Neural progenitor cell (in vitro differentiated cells): Measurements from ENCODE around the gene HPSE2. TPM values are rescaled to one million over a fixed set of nuclear protein-coding genes. Genes with fewer than 3 reads are reported as not detected.

Experiments used
- DNase-seq: peaks from one replicate; pipeline ENCODE4 v3.0.0-alpha.2; 2016; ENCODE audit warnings: low spot score
- H2AFZ ChIP-seq: fragments of 200-600 bp; sonication (generic); replicated peaks from 2 replicates; pipeline ENCODE4 v1.6.1; 2016; ENCODE audit warnings: antibody characterized with exemption
- H3F3A ChIP-seq: fragments of 200-600 bp; sonication (generic); 2 replicates; pipeline ENCODE4 v1.6.1; 2016; ENCODE audit warnings: antibody characterized with exemption, low read depth
- H3K27ac ChIP-seq: fragments of 200-600 bp; sonication (generic); 2 replicates; pipeline ENCODE4 v1.5.1; 2016; ENCODE audit warnings: mild to moderate bottlenecking
- H3K27me3 ChIP-seq: fragments of 200-600 bp; sonication (generic); 2 replicates; pipeline ENCODE4 v1.6.1; 2016; ENCODE audit warnings: mild to moderate bottlenecking, moderate library complexity
- H3K36me3 ChIP-seq: fragments of 200-600 bp; sonication (generic); 2 replicates; pipeline ENCODE4 v1.5.1; 2016
- H3K4me1 ChIP-seq: fragments of 200-600 bp; sonication (generic); 2 replicates; pipeline ENCODE4 v1.6.1; 2016; ENCODE audit warnings: mixed run types
- H3K4me2 ChIP-seq: fragments of 200-600 bp; sonication (generic); 2 replicates; pipeline ENCODE4 v1.6.1; 2016
- H3K4me3 ChIP-seq: fragments of 200-600 bp; sonication (generic); 2 replicates; pipeline ENCODE4 v1.5.1; 2016
- H3K79me2 ChIP-seq: fragments of 200-600 bp; sonication (generic); 2 replicates; pipeline ENCODE4 v1.6.1; 2016; ENCODE audit warnings: low read depth
- H3K9ac ChIP-seq: fragments of 200-600 bp; sonication (generic); 2 replicates; pipeline ENCODE4 v1.6.1; 2016
- H3K9me3 ChIP-seq: fragments of 200-600 bp; sonication (generic); 2 replicates; pipeline ENCODE4 v1.5.1; 2016; ENCODE audit warnings: low read depth
- H4K20me1 ChIP-seq: fragments of 200-600 bp; sonication (generic); 2 replicates; pipeline ENCODE4 v1.6.1; 2016; ENCODE audit warnings: low read depth
- H3K27ac Mint-ChIP-seq: 3 replicates; pipeline ENCODE4 v1.8.0; 2021; ENCODE audit warnings: mixed read lengths
- H3K27me3 Mint-ChIP-seq: 2 replicates; pipeline ENCODE4 v1.8.0; 2022; ENCODE audit warnings: low read depth, mild to moderate bottlenecking, inconsistent platforms, moderate library complexity, mixed read lengths; ENCODE audit not compliant: insufficient read depth
- H3K36me3 Mint-ChIP-seq: 3 replicates; pipeline ENCODE4 v1.8.0; 2021; ENCODE audit warnings: mixed read lengths
- H3K4me1 Mint-ChIP-seq: 3 replicates; pipeline ENCODE4 v1.8.0; 2021; ENCODE audit warnings: mixed read lengths
- H3K4me3 Mint-ChIP-seq: 3 replicates; pipeline ENCODE4 v1.8.0; 2021; ENCODE audit warnings: mild to moderate bottlenecking, moderate library complexity, mixed read lengths
- H3K9me3 Mint-ChIP-seq: 3 replicates; pipeline ENCODE4 v1.8.0; 2020; ENCODE audit warnings: mixed read lengths
- CTCF ChIP-seq: fragments of 200-600 bp; sonication (generic); IDR thresholded peaks from 2 replicates; pipeline ENCODE4 v1.5.1; 2017; ENCODE audit warnings: antibody characterized with exemption, mild to moderate bottlenecking
- EZH2 ChIP-seq: fragments of 200-600 bp; sonication (generic); IDR thresholded peaks from 2 replicates; pipeline ENCODE4 v1.6.1; 2017; ENCODE audit warnings: antibody characterized with exemption, mild to moderate bottlenecking, moderate library complexity
- EZH2phosphoT487 ChIP-seq: fragments of 200-600 bp; sonication (generic); IDR thresholded peaks from 2 replicates; pipeline ENCODE4 v1.6.1; 2017; ENCODE audit warnings: antibody characterized with exemption
- total RNA-seq: library from RNA; depleted of rRNA; stranded (reverse); fragments of >200 nt; gene quantifications from 2 replicates; pipeline ENCODE4 v1.2.3, GENCODE V29; 2015; ENCODE audit warnings: low replicate concordance

HPSE2 gene
- total RNA-seq, 1 donor from 2014 or later: 3.4 TPM

- no peaks in the 10 kb centered on the region for H3F3A ChIP-seq
These were observed 177.5 kb downstream of the HPSE2 start for GRCh38 chr10:99057936-99058690.

GRCh38 chr10:99045671-99046070 is 190.0 kb downstream of the HPSE2 start:
- Mint-ChIP-seq H3K9me3 (peaks cover 36% of the 10 kb centered on the region), H3K36me3 (no peaks in the 10 kb centered on the region), H3K4me1 (no peaks in the 10 kb centered on the region), H3K27me3 (peaks cover 3% of the 10 kb centered on the region), H3K27ac (no peak overlapping the region), H3K4me3 (no peak overlapping the region)
- H3K4me2 ChIP-seq: no peak overlapping the region
- DNase-seq: no peak
- H3K4me1 ChIP-seq: no peaks in the 10 kb centered on the region
- no peak overlapping the region for H3K4me3 ChIP-seq
- TF ChIP-seq CTCF: no peak
- no peak for TF ChIP-seq EZH2phosphoT487
- TF ChIP-seq EZH2: no peak
- no peak overlapping the region for H3K27ac ChIP-seq
- no peaks in the 10 kb centered on the region for H3K27me3 ChIP-seq
- no peaks in the 10 kb centered on the region for H4K20me1 ChIP-seq
- H3K9me3 ChIP-seq: peaks cover 6% of the 10 kb centered on the region
- no peak overlapping the region for H3K9ac ChIP-seq
- H3K79me2 ChIP-seq: no peaks in the 10 kb centered on the region
- H2AFZ ChIP-seq: no peak overlapping the region
- H3F3A ChIP-seq: no peaks in the 10 kb centered on the region
- no peaks in the 10 kb centered on the region for H3K36me3 ChIP-seq

More at GRCh38 chr10:99057936-99058690, 177.5 kb downstream of the HPSE2 start:
- no peaks in the 10 kb centered on the region for H3K36me3 ChIP-seq
- no peak overlapping the region for H3K9ac ChIP-seq
- no peak overlapping the region for H3K27ac ChIP-seq
- H3K4me1 ChIP-seq: no peaks in the 10 kb centered on the region
- no peak overlapping the region for H3K4me2 ChIP-seq
- TF ChIP-seq EZH2phosphoT487 (no peak), CTCF (no peak), EZH2 (no peak)
- H3K4me1 Mint-ChIP-seq: peaks cover 4% of the 10 kb centered on the region
- no peaks in the 10 kb centered on the region for H3K27me3 Mint-ChIP-seq
- no peak overlapping the region for H3K4me3 Mint-ChIP-seq
- no peak for DNase-seq
- H3K79me2 ChIP-seq: no peaks in the 10 kb centered on the region
- H4K20me1 ChIP-seq: no peaks in the 10 kb centered on the region
- H3K9me3 Mint-ChIP-seq: peaks cover 2% of the 10 kb centered on the region
- H3K9me3 ChIP-seq: no peaks in the 10 kb centered on the region
- no peak overlapping the region for H3K4me3 ChIP-seq
- H3K27me3 ChIP-seq: no peaks in the 10 kb centered on the region
- H3K36me3 Mint-ChIP-seq: no peaks in the 10 kb centered on the region
- no peak overlapping the region for H3K27ac Mint-ChIP-seq
- no peak overlapping the region for H2AFZ ChIP-seq

GRCh38 chr10:99042051-99042771 is 193.4 kb downstream of the HPSE2 start:
- Mint-ChIP-seq H3K27ac (no peak overlapping the region), H3K4me1 (no peaks in the 10 kb centered on the region), H3K9me3 (peaks cover 36% of the 10 kb centered on the region), H3K36me3 (no peaks in the 10 kb centered on the region), H3K27me3 (peaks cover 3% of the 10 kb centered on the region), H3K4me3 (no peak overlapping the region)
- H2AFZ ChIP-seq: no peak overlapping the region
- no peaks in the 10 kb centered on the region for H4K20me1 ChIP-seq
- no peaks in the 10 kb centered on the region for H3F3A ChIP-seq
- H3K27ac ChIP-seq: no peak overlapping the region
- no peak for DNase-seq
- no peak overlapping the region for H3K4me2 ChIP-seq
- no peaks in the 10 kb centered on the region for H3K79me2 ChIP-seq
- no peaks in the 10 kb centered on the region for H3K4me1 ChIP-seq
- TF ChIP-seq CTCF (no peak), EZH2 (no peak), EZH2phosphoT487 (no peak)
- no peaks in the 10 kb centered on the region for H3K36me3 ChIP-seq
- H3K9me3 ChIP-seq: peaks cover 6% of the 10 kb centered on the region
- H3K4me3 ChIP-seq: no peak overlapping the region
- no peaks in the 10 kb centered on the region for H3K27me3 ChIP-seq
- no peak overlapping the region for H3K9ac ChIP-seq
